SK-N-SH (cell line): ENCODE results near the gene DLX5. TPM values are rescaled to one million over a fixed set of nuclear protein-coding genes. Genes with fewer than 3 reads are reported as not detected.

Experiments
- CTCF ChIA-PET: fragments of 300-600, 350-600 bp; formaldehyde crosslinking; extraction: SDS; loops from one replicate; lab custom pipeline; 2021; lab: Yijun Ruan, JAX
- POLR2A ChIA-PET: fragments of 350-600 bp; sonication (Branson Sonifier 250); formaldehyde crosslinking; extraction: SDS; loops from one replicate; lab custom pipeline; 2020; ENCODE audit warnings: antibody characterized with exemption, inconsistent platforms; lab: Yijun Ruan, JAX
- DNase-seq: peaks from one replicate; pipeline ENCODE4 v3.0.0; 2012
- H2AFZ ChIP-seq: fragments of 200-600 bp; sonication (generic); 2 replicates; pipeline ENCODE4 v1.8.1; 2016; ENCODE audit warnings: antibody characterized with exemption, mild to moderate bottlenecking, low read depth
- H3F3A ChIP-seq: fragments of 200-600 bp; sonication (generic); replicated peaks from 2 replicates; pipeline ENCODE3; 2016; ENCODE audit warnings: antibody characterized with exemption, mild to moderate bottlenecking; ENCODE audit not compliant: insufficient read depth
- H3K27ac ChIP-seq, 2 experiments: fragments of 200-500 bp in 1 of 2; fragments of 200-600 bp in 1 of 2; sonication (Bioruptor generic) in 1 of 2; sonication (generic), shearing (Covaris generic) in 1 of 2; 2 replicates each; pipeline versions ENCODE4 v1.5.1 to v1.6.1; 2014 to 2016; ENCODE audit warnings: low read depth in 2 of 2, inconsistent platforms in 1 of 2, low read length in 1 of 2, mild to moderate bottlenecking in 1 of 2, mixed read lengths in 1 of 2
- H3K27me3 ChIP-seq: fragments of 200-600 bp; sonication (generic), shearing (Covaris generic); 2 replicates; pipeline ENCODE4 v1.6.1; 2016; ENCODE audit warnings: mixed run types; ENCODE audit not compliant: insufficient read depth
- H3K36me3 ChIP-seq, 2 experiments: fragments of 200-500 bp in 1 of 2; fragments of 200-600 bp in 1 of 2; sonication (Bioruptor generic) in 1 of 2; sonication (generic) in 1 of 2; replicated peaks in 1 of 2; 2 replicates each; pipeline versions ENCODE3 to v1.5.1; 2014 to 2016; ENCODE audit warnings: low read length in 1 of 2, mild to moderate bottlenecking in 1 of 2; ENCODE audit not compliant: insufficient read depth in 2 of 2, control insufficient read depth in 1 of 2
- H3K4me1 ChIP-seq, 2 experiments: fragments of 200-500 bp in 1 of 2; fragments of 200-600 bp in 1 of 2; sonication (Bioruptor generic) in 1 of 2; sonication (generic), shearing (Covaris generic) in 1 of 2; 2 replicates each; pipeline versions ENCODE4 v1.5.1 to v1.6.1; 2014 to 2016; ENCODE audit warnings: low read depth in 1 of 2, low read length in 1 of 2, mixed run types in 1 of 2; ENCODE audit not compliant: insufficient read depth in 2 of 2, control insufficient read depth in 1 of 2
- H3K4me2 ChIP-seq: fragments of 200-600 bp; sonication (generic), shearing (Covaris generic); 2 replicates; pipeline ENCODE4 v1.6.1; 2017; ENCODE audit warnings: mixed run types
- H3K4me3 ChIP-seq, 2 experiments: fragments of 200-500 bp in 1 of 2; fragments of 200-600 bp in 1 of 2; sonication (Bioruptor generic) in 1 of 2; sonication (generic), shearing (Covaris generic) in 1 of 2; 2 replicates each; pipeline versions ENCODE4 v1.5.1 to v1.8.1; 2014 to 2016; ENCODE audit warnings: low read depth in 2 of 2, inconsistent platforms in 1 of 2, low read length in 1 of 2, mild to moderate bottlenecking in 1 of 2, mixed read lengths in 1 of 2, moderate library complexity in 1 of 2
- H3K79me2 ChIP-seq: fragments of 200-600 bp; sonication (generic); 2 replicates; pipeline ENCODE4 v1.8.1; 2017; ENCODE audit warnings: mild to moderate bottlenecking; ENCODE audit not compliant: insufficient read depth
- H3K9ac ChIP-seq: fragments of 200-600 bp; sonication (generic); 2 replicates; pipeline ENCODE4 v1.6.1; 2017; ENCODE audit warnings: mixed run types
- H3K9me2 ChIP-seq: fragments of 200-600 bp; sonication (generic); 2 replicates; pipeline ENCODE4 v1.6.1; 2017; ENCODE audit warnings: mixed run types
- H3K9me3 ChIP-seq: fragments of 200-600 bp; sonication (generic); 2 replicates; pipeline ENCODE4 v1.6.1; 2017; ENCODE audit warnings: mixed run types, mild to moderate bottlenecking, moderate library complexity
- H4K20me1 ChIP-seq: fragments of 200-600 bp; sonication (generic); 2 replicates; pipeline ENCODE4 v1.6.1; 2017; ENCODE audit warnings: mild to moderate bottlenecking, mixed run types; ENCODE audit not compliant: insufficient read depth
- CHD2 ChIP-seq: fragments of 150-350 bp; IDR thresholded peaks from 2 replicates; pipeline ENCODE4 v1.6.1; 2018; ENCODE audit warnings: low read length; ENCODE audit not compliant: partially characterized antibody
- CTCF ChIP-seq: fragments of 200-600 bp; sonication (generic); IDR thresholded peaks from 2 replicates; pipeline ENCODE4 v1.6.1; 2017; ENCODE audit warnings: antibody characterized with exemption, mild to moderate bottlenecking, moderate library complexity
- EZH2phosphoT487 ChIP-seq: fragments of 200-600 bp; sonication (generic); IDR thresholded peaks from 2 replicates; pipeline ENCODE4 v1.6.1; 2017; ENCODE audit warnings: low read depth, mixed run types, mild to moderate bottlenecking, antibody characterized with exemption, moderate library complexity, borderline replicate concordance
- FOSL2 ChIP-seq: IDR thresholded peaks from 2 replicates; pipeline ENCODE4 v1.4.0; 2012; ENCODE audit warnings: low read depth, mild to moderate bottlenecking, moderate library complexity, borderline replicate concordance
- FOXJ3 ChIP-seq: sonication (generic); formaldehyde crosslinking; IDR thresholded peaks from 2 replicates; pipeline ENCODE4 v1.5.1; 2020; ENCODE audit warnings: mild to moderate bottlenecking, missing genetic modification reagents
- GABPA ChIP-seq: IDR thresholded peaks from 2 replicates; pipeline ENCODE4 v1.4.0; 2012; ENCODE audit warnings: low read depth, mild to moderate bottlenecking
- IRF3 ChIP-seq: fragments of 150-350 bp; IDR thresholded peaks from 2 replicates; pipeline ENCODE4 v1.6.1; 2016; ENCODE audit warnings: mild to moderate bottlenecking, low read depth, low read length
- JUND ChIP-seq: IDR thresholded peaks from 2 replicates; pipeline ENCODE4 v1.4.0; 2012
- MAX ChIP-seq: IDR thresholded peaks from 2 replicates; pipeline ENCODE4 v1.4.0; 2012; ENCODE audit warnings: low read depth
- MEF2A ChIP-seq: IDR thresholded peaks from 2 replicates; pipeline ENCODE4 v1.4.0; 2012; ENCODE audit warnings: low read depth, borderline replicate concordance
- MXI1 ChIP-seq: IDR thresholded peaks from 2 replicates; pipeline ENCODE4 v1.6.1; 2012; ENCODE audit warnings: mild to moderate bottlenecking, low read depth, low read length, improper control_type of control experiment
- POLR2AphosphoS5 ChIP-seq: IDR thresholded peaks from 2 replicates; pipeline ENCODE4 v1.6.1; 2012; ENCODE audit warnings: low read depth, low read length
- RAD21 ChIP-seq: IDR thresholded peaks from 2 replicates; pipeline ENCODE4 v1.6.1; 2012; ENCODE audit warnings: mild to moderate bottlenecking, low read length
- RCOR1 ChIP-seq: fragments of 150-350 bp; IDR thresholded peaks from 2 replicates; pipeline ENCODE4 v1.6.1; 2017; ENCODE audit warnings: antibody characterized with exemption, low read length
- REST ChIP-seq: IDR thresholded peaks from 2 replicates; pipeline ENCODE4 v1.6.1; 2012; ENCODE audit warnings: mild to moderate bottlenecking, low read depth, low read length, moderate library complexity
- YY1 ChIP-seq: IDR thresholded peaks from 2 replicates; pipeline ENCODE4 v1.4.0; 2012; ENCODE audit warnings: low read depth, mild to moderate bottlenecking
- ZBTB33 ChIP-seq: IDR thresholded peaks from 2 replicates; pipeline ENCODE4 v1.4.0; 2012; ENCODE audit warnings: low read depth, borderline replicate concordance
- whole genome bisulfite sequencing: methylation state at CpG from one replicate; pipeline ENCODE4 v1.1.6; 2017; ENCODE audit warnings: low lambda C conversion rate; 5-methylcytosine and 5-hydroxymethylcytosine counted together
- polyA plus RNA-seq, 3 experiments: library from polyadenylated mRNA; depleted of rRNA; stranded (reverse); fragments of >200 nt; gene quantifications; 2 replicates each; pipeline ENCODE4 v1.2.3, GENCODE V29; 2012

The DLX5 gene
- polyA plus RNA-seq, 1 of the 3 experiments (the other 2 are of a cell fraction): not detected

GRCh38 chr7:97008275-97008917 is 16.2 kb downstream of the DLX5 start:
- Histone ChIP-seq H3K79me2 (no peaks in the 10 kb centered on the region), H3K27ac (no peak overlapping the region), H2AFZ (no peak overlapping the region), H4K20me1 (no peaks in the 10 kb centered on the region), H3K36me3 (peaks cover 0 to 9% of the 10 kb centered on the region in 2 experiments), H3K9me3 (no peaks in the 10 kb centered on the region), H3F3A (no peaks in the 10 kb centered on the region), H3K4me3 (no peak overlapping the region), H3K4me1 (peaks cover 0 to 12% of the 10 kb centered on the region in 2 experiments; a peak in 1 of 4 replicates), H3K27me3 (peaks cover 12% of the 10 kb centered on the region; the same call in 1 of the 2 replicates), H3K9ac (no peak overlapping the region), H3K9me2 (no peaks in the 10 kb centered on the region), H3K4me2 (no peak overlapping the region)
- POLR2A ChIA-PET: interaction anchor here (1.1 kb wide), 1 partner anchor 16 kb away, joined by 3 read pairs; the partner anchor contains the start of gene DLX5
- no peak for TF ChIP-seq FOXJ3 (CRISPR knock-in tag)
- TF ChIP-seq EZH2phosphoT487: no peak
- TF ChIP-seq MXI1: no peak
- TF ChIP-seq JUND: no peak
- TF ChIP-seq POLR2AphosphoS5: no peak
- TF ChIP-seq RCOR1: no peak
- no peak for TF ChIP-seq MAX
- TF ChIP-seq CTCF: no peak
- no peak for TF ChIP-seq FOSL2
- TF ChIP-seq REST: no peak
- CTCF ChIA-PET: interaction anchor here (0.9 to 4.1 kb wide), 8 partner anchors 8 to 1092 kb away, joined by 3 to 40 read pairs (median 6); no protein-coding TSS in a partner anchor
- no peak for DNase-seq
- WGBS: 67% methylated on average over 3 of the region's 3 CpGs

- no peak overlapping the region for H3K27ac ChIP-seq
- no peak overlapping the region for H3K9ac ChIP-seq
- no peak overlapping the region for H2AFZ ChIP-seq
- no peaks in the 10 kb centered on the region for H3K9me3 ChIP-seq
- H3K27me3 ChIP-seq: peaks cover 10% of the 10 kb centered on the region; the same call in 1 of the 2 replicates
- no peaks in the 10 kb centered on the region for H3K79me2 ChIP-seq
- H3K9me2 ChIP-seq: no peaks in the 10 kb centered on the region
- CTCF ChIA-PET: interaction anchor here (1.4 to 4.1 kb wide), 6 partner anchors 9 to 1091 kb away, joined by 4 to 40 read pairs (median 12); no protein-coding TSS in a partner anchor
- 95% methylated on average over 8 of the region's 8 CpGs for WGBS
- no peak overlapping the region for H3K4me3 ChIP-seq
- peak; percentile 13 for DNase-seq
- POLR2A ChIA-PET: interaction anchor here (1.3 to 2.7 kb wide), 3 partner anchors 8 to 17 kb away, joined by 4 to 19 read pairs (median 7); no protein-coding TSS in a partner anchor
- no peaks in the 10 kb centered on the region for H3F3A ChIP-seq
- H4K20me1 ChIP-seq: no peaks in the 10 kb centered on the region
- peaks cover 0 to 12% of the 10 kb centered on the region in 2 experiments; a peak in 1 of 4 replicates for H3K4me1 ChIP-seq
- peaks cover 0 to 9% of the 10 kb centered on the region in 2 experiments for H3K36me3 ChIP-seq
- no peak overlapping the region for H3K4me2 ChIP-seq
- no peak for TF ChIP-seq GABPA
- no peak for TF ChIP-seq ZBTB33
- no peak for TF ChIP-seq RCOR1
- no peak for TF ChIP-seq POLR2AphosphoS5
- TF ChIP-seq YY1: no peak
- no peak for TF ChIP-seq MEF2A
- no peak for TF ChIP-seq CHD2
- no peak for TF ChIP-seq IRF3
- TF ChIP-seq MXI1: no peak
- TF ChIP-seq FOSL2: no peak
- no peak for TF ChIP-seq RAD21
These were observed 17.1 kb downstream of the DLX5 start for GRCh38 chr7:97007583-97007861.
